HepG2 (cell line): ENCODE data around the gene NGF. TPM values are rescaled to one million over a fixed set of nuclear protein-coding genes. Genes with fewer than 3 reads are reported as not detected.

ENCODE experiments used
- ATAC-seq: fragments of 200-7000 bp; cut with Tn5 transposase; 3 replicates; pipeline ENCODE4 v1.9.1; 2020; ENCODE audit warnings: mild to moderate bottlenecking, moderate library complexity
- BruUV-seq: library from RNA; stranded (reverse); fragments of 400-500 nt; replicated peaks from 2 replicates; lab custom pipeline; 2021; lab: Mats Ljungman, UMichigan
- CTCF ChIA-PET: fragments of 300-600 bp; formaldehyde crosslinking; extraction: SDS; loops from one replicate; lab custom pipeline; 2021; ENCODE audit warnings: low total read pairs, inconsistent platforms, low intra/inter-chr PET ratio; lab: Yijun Ruan, JAX
- POLR2A ChIA-PET: fragments of 350-600 bp; sonication (Branson Sonifier 250); formaldehyde crosslinking; loops from one replicate; lab custom pipeline; 2020; ENCODE audit warnings: antibody characterized with exemption, inconsistent platforms; lab: Yijun Ruan, JAX
- DNase-seq: peaks from one replicate; pipeline ENCODE4 v3.0.0-alpha.2; 2015; ENCODE audit warnings: low spot score
- FAIRE-seq: peaks from 3 replicates; lab custom pipeline; 2011; peaks lifted over from hg19 to GRCh38; lab: Jason Lieb, UNC
- H2AFZ ChIP-seq: one replicate; pipeline ENCODE4 v1.6.1; 2011; ENCODE audit warnings: low read length, inconsistent platforms
- H3K27ac ChIP-seq: fragments of 300-600 bp; 3 replicates; pipeline ENCODE4 v1.8.0; 2011; ENCODE audit warnings: mixed run types, mild to moderate bottlenecking, mixed read lengths, low read length, inconsistent platforms; ENCODE audit not compliant: insufficient read depth; ENCODE audit errors: extremely low read length
- H3K27me3 ChIP-seq, 2 experiments: fragments of 200-600 bp in 1 of 2; 2 replicates in 1 of 2; 3 replicates in 1 of 2; pipeline versions ENCODE4 v1.6.0 to v1.8.0; 2011; ENCODE audit warnings: low read length in 2 of 2, mild to moderate bottlenecking in 2 of 2, moderate library complexity in 2 of 2, inconsistent platforms in 1 of 2; ENCODE audit not compliant: insufficient read depth in 2 of 2, control insufficient read depth in 1 of 2
- H3K36me3 ChIP-seq, 2 experiments: fragments of 200-600 bp in 1 of 2; replicated peaks in 1 of 2; 2 replicates in 1 of 2; 3 replicates in 1 of 2; pipeline versions ENCODE4 v1.5.1 to v1.8.0; 2011; ENCODE audit warnings: low read length in 2 of 2, inconsistent platforms in 1 of 2; ENCODE audit not compliant: insufficient read depth in 2 of 2, control insufficient read depth in 1 of 2
- H3K4me1 ChIP-seq: 2 replicates; pipeline ENCODE4 v1.5.1; 2012; ENCODE audit warnings: low read length, inconsistent platforms; ENCODE audit not compliant: insufficient read depth
- H3K4me2 ChIP-seq: 2 replicates; pipeline ENCODE4 v1.6.0; 2011; ENCODE audit warnings: low read depth, low read length, inconsistent platforms
- H3K4me3 ChIP-seq, 3 experiments: fragments of 200-600 bp in 1 of 3; sonication (generic), shearing (Covaris generic) in 1 of 3; replicated peaks in 1 of 3; 2 replicates each; pipeline ENCODE4 v1.5.1; 2011 to 2016; ENCODE audit warnings: low read length in 3 of 3, inconsistent platforms in 2 of 3, low read depth in 2 of 3, mild to moderate bottlenecking in 2 of 3, control low read depth in 1 of 3, mixed read lengths in 1 of 3; ENCODE audit not compliant: insufficient read depth in 1 of 3
- H3K79me2 ChIP-seq: one replicate; pipeline ENCODE4 v1.6.1; 2011; ENCODE audit warnings: low read length, inconsistent platforms; ENCODE audit not compliant: insufficient read depth
- H3K9ac ChIP-seq: 2 replicates; pipeline ENCODE4 v1.6.0; 2011; ENCODE audit warnings: mild to moderate bottlenecking, low read depth, low read length, inconsistent platforms; ENCODE audit not compliant: insufficient read depth
- H3K9me3 ChIP-seq: 2 replicates; pipeline ENCODE4 v1.5.1; 2012; ENCODE audit warnings: mild to moderate bottlenecking, low read length
- H4K20me1 ChIP-seq: 2 replicates; pipeline ENCODE4 v1.6.0; 2011; ENCODE audit warnings: inconsistent platforms, mild to moderate bottlenecking, low read length, moderate library complexity; ENCODE audit not compliant: insufficient read depth
- AFF4 ChIP-seq: sonication (generic); formaldehyde crosslinking; IDR thresholded peaks from 2 replicates; pipeline ENCODE4 v1.4.0; 2020; ENCODE audit warnings: missing genetic modification reagents
- GATAD1 ChIP-seq: IDR thresholded peaks from 2 replicates; pipeline ENCODE4 v1.6.1; 2016; ENCODE audit warnings: missing genetic modification reagents, missing compliant biosample characterization
- HMGXB4 ChIP-seq, 2 experiments: sonication (generic) in 1 of 2; formaldehyde crosslinking in 1 of 2; IDR thresholded peaks; 2 replicates each; pipeline versions ENCODE4 v1.4.0 to v1.6.1; 2018 to 2020; ENCODE audit warnings: missing genetic modification reagents in 2 of 2, borderline replicate concordance in 1 of 2, low read depth in 1 of 2, mild to moderate bottlenecking in 1 of 2, missing biosample characterization in 1 of 2
- PHF8 ChIP-seq: sonication (generic); formaldehyde crosslinking; IDR thresholded peaks from 2 replicates; pipeline ENCODE4 v1.5.0; 2020; ENCODE audit warnings: missing genetic modification reagents
- WGBS: methylation state at CpG from one replicate; pipeline ENCODE4 v1.1.6; 2017; ENCODE audit warnings: low lambda C conversion rate; 5-methylcytosine and 5-hydroxymethylcytosine counted together
- in situ Hi-C: cut with HindIII; loops from 2 replicates; pipeline ENCODE4 v1.10.0; 2017; ENCODE audit warnings: low pct_unique_long_range_greater_than_20kb; ENCODE audit not compliant: extremely low pct_ligation_motif_present
- intact Hi-C: fragments of 100-400 bp; cut with micrococcal nuclease; formaldehyde crosslinking; loops from one replicate; pipeline ENCODE4 v1.10.0; 2022; ENCODE audit not compliant: unreplicated experiment
- polyA plus RNA-seq, 8 experiments: library from polyadenylated mRNA; depleted of rRNA in 3 of 8; stranded (reverse) in 7 of 8; unstranded in 1 of 8; fragments of >200 nt; fragmentation: Illumina TruSeq in 4 of 8; extraction: Trizol in 4 of 8; gene quantifications; 2 replicates each; pipeline versions ENCODE4 v1.2.1 to v1.2.3, GENCODE V29; 2011 to 2016; ENCODE audit warnings: low read depth in 4 of 8, missing spikeins in 1 of 8, mixed read lengths in 1 of 8; ENCODE audit not compliant: insufficient read depth in 1 of 8
- total RNA-seq, 5 experiments: library from RNA; depleted of rRNA; stranded (reverse); fragments of >200 nt; fragmentation: Illumina TruSeq; extraction: Trizol; gene quantifications; 2 replicates each; pipeline ENCODE4 v1.2.3, GENCODE V29; 2016; ENCODE audit warnings: low read depth in 1 of 5
- TF ChIP-seq, protein P1 (sequence below): sonication (generic); formaldehyde crosslinking; IDR thresholded peaks from 2 replicates; pipeline ENCODE4 v1.4.0; 2020; ENCODE audit warnings: mild to moderate bottlenecking, missing genetic modification reagents
- TF ChIP-seq, protein P2 (sequence below): IDR thresholded peaks from 2 replicates; pipeline ENCODE4 v1.6.1; 2016; ENCODE audit warnings: low read depth, missing genetic modification reagents, missing compliant biosample characterization

NGF gene
- total and polyA plus RNA-seq, 2 of the 13 experiments (the other 11 are each of a cell fraction or from before 2014, with no cell fraction given) = not detected

GRCh38 chr1:115255154-115255553 lies 82.9 kb downstream of the NGF start:
- intact Hi-C loops = no loop called here
- 64% methylated on average over 1 of the region's 1 CpG for WGBS

More at GRCh38 chr1:115255154-115255553, 82.9 kb downstream of the NGF start:
- no peaks in the 10 kb centered on the region for H3K27me3 ChIP-seq
- ATAC-seq (no peak), DNase-seq (no peak)
- H3K36me3 ChIP-seq = no peaks in the 10 kb centered on the region
- no peak overlapping the region for H3K9ac ChIP-seq
- no peak overlapping the region for H3K4me2 ChIP-seq
- no peak overlapping the region for H3K27ac ChIP-seq
- ChIA-PET POLR2A (no interaction called here), CTCF (no interaction called here)
- H3K4me1 ChIP-seq = no peaks in the 10 kb centered on the region
- H4K20me1 ChIP-seq = no peaks in the 10 kb centered on the region
- no peak overlapping the region for H3K4me3 ChIP-seq
- no peaks in the 10 kb centered on the region for H3K79me2 ChIP-seq
- peaks cover 25% of the 10 kb centered on the region for H3K9me3 ChIP-seq
- in situ Hi-C loops = no loop called here
- TF ChIP-seq PHF8 (CRISPR knock-in tag) (no peak), AFF4 (CRISPR knock-in tag) (no peak), GATAD1 (no peak), HMGXB4 (CRISPR knock-in tag; IDR thresholded peaks at IDR 0.05; ENCODE audit: borderline replicate concordance in 1 of 2, low read depth in 1 of 2) (no peak)
- TF ChIP-seq, protein P1, sequence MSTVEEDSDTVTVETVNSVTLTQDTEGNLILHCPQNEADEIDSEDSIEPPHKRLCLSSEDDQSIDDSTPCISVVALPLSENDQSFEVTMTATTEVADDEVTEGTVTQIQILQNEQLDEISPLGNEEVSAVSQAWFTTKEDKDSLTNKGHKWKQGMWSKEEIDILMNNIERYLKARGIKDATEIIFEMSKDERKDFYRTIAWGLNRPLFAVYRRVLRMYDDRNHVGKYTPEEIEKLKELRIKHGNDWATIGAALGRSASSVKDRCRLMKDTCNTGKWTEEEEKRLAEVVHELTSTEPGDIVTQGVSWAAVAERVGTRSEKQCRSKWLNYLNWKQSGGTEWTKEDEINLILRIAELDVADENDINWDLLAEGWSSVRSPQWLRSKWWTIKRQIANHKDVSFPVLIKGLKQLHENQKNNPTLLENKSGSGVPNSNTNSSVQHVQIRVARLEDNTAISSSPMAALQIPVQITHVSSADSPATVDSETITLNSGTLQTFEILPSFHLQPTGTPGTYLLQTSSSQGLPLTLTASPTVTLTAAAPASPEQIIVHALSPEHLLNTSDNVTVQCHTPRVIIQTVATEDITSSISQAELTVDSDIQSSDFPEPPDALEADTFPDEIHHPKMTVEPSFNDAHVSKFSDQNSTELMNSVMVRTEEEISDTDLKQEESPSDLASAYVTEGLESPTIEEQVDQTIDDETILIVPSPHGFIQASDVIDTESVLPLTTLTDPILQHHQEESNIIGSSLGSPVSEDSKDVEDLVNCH (CRISPR knock-in tag) = no peak
- TF ChIP-seq, protein P2, sequence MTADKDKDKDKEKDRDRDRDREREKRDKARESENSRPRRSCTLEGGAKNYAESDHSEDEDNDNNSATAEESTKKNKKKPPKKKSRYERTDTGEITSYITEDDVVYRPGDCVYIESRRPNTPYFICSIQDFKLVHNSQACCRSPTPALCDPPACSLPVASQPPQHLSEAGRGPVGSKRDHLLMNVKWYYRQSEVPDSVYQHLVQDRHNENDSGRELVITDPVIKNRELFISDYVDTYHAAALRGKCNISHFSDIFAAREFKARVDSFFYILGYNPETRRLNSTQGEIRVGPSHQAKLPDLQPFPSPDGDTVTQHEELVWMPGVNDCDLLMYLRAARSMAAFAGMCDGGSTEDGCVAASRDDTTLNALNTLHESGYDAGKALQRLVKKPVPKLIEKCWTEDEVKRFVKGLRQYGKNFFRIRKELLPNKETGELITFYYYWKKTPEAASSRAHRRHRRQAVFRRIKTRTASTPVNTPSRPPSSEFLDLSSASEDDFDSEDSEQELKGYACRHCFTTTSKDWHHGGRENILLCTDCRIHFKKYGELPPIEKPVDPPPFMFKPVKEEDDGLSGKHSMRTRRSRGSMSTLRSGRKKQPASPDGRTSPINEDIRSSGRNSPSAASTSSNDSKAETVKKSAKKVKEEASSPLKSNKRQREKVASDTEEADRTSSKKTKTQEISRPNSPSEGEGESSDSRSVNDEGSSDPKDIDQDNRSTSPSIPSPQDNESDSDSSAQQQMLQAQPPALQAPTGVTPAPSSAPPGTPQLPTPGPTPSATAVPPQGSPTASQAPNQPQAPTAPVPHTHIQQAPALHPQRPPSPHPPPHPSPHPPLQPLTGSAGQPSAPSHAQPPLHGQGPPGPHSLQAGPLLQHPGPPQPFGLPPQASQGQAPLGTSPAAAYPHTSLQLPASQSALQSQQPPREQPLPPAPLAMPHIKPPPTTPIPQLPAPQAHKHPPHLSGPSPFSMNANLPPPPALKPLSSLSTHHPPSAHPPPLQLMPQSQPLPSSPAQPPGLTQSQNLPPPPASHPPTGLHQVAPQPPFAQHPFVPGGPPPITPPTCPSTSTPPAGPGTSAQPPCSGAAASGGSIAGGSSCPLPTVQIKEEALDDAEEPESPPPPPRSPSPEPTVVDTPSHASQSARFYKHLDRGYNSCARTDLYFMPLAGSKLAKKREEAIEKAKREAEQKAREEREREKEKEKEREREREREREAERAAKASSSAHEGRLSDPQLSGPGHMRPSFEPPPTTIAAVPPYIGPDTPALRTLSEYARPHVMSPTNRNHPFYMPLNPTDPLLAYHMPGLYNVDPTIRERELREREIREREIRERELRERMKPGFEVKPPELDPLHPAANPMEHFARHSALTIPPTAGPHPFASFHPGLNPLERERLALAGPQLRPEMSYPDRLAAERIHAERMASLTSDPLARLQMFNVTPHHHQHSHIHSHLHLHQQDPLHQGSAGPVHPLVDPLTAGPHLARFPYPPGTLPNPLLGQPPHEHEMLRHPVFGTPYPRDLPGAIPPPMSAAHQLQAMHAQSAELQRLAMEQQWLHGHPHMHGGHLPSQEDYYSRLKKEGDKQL (CRISPR knock-in tag) = no peak
- TF ChIP-seq, all 625 proteins: peak for 0
- H2AFZ ChIP-seq = no peak overlapping the region
- BruUV-seq = no TSS peak
- FAIRE-seq = no peak
